Activated CD8-positive, alpha-beta memory T cell treated with anti-CD3 and anti-CD28 coated beads for 36 hours (primary cell): ENCODE data around the gene S100G. TPM values are rescaled to one million over a fixed set of nuclear protein-coding genes. Genes with fewer than 3 reads are reported as not detected.

ENCODE experiments used
- CTCF ChIA-PET: fragments of 350-600 bp; sonication (Branson Sonifier 250); formaldehyde crosslinking; loops from one replicate; lab custom pipeline; 2021; ENCODE audit warnings: antibody characterized with exemption; lab: Charles Lee
- POLR2A ChIA-PET: fragments of 350-600 bp; sonication (Branson Sonifier 250); formaldehyde crosslinking; loops from one replicate; lab custom pipeline; 2021; ENCODE audit warnings: antibody characterized with exemption; lab: Charles Lee
- total RNA-seq, 2 experiments: library from RNA; stranded (reverse); gene quantifications; one replicate each; pipeline ENCODE4 v1.2.3, GENCODE V29; 2021

S100G gene
- total RNA-seq, 2 experiments from 2014 or later: not detected

GRCh38 chrX:16700734-16701133 lies 50.8 kb downstream of the S100G start:
- ChIA-PET POLR2A (no interaction called here), CTCF (no interaction called here)

- ChIA-PET POLR2A (no interaction called here), CTCF (no interaction called here)
These were observed 53.0 kb downstream of the S100G start for GRCh38 chrX:16702700-16703599.

Other genes starting within 250 kb of the S100G start
- gene CTPS2, start 62.5 kb downstream of the S100G start, total RNA-seq: 1 to 10 TPM; 5.3 to 6.3 TPM
- 10 to 100 TPM; 20.0 to 21.3 TPM for gene SYAP1, start 69.5 kb downstream of the S100G start, total RNA-seq
- gene TXLNG, start 136.3 kb downstream of the S100G start, total RNA-seq: 10 to 100 TPM; 23.1 to 24.1 TPM
- 100 to 1,000 TPM; 172 to 174 TPM for gene RBBP7, start 220.2 kb downstream of the S100G start, total RNA-seq